ENCODE results near the gene UNC5C.

UNC5C gene

GRCh38 chr4:95585016-95585695 lies 36.4 kb upstream of the UNC5C start:
- CTCF ChIA-PET = no interaction called here
- H3K4me3 ChIP-seq (ENCODE audit: low read depth, low read length) = no peak overlapping the region
- no peaks in the 10 kb centered on the region for H3K9me3 ChIP-seq (ENCODE audit: control insufficient read depth, insufficient read depth, low read depth, low read length)
- POLR2A ChIA-PET = no interaction called here
- no peaks in the 10 kb centered on the region for H3K4me1 ChIP-seq (ENCODE audit: control insufficient read depth, insufficient read depth, low read length)
- H3K36me3 ChIP-seq (ENCODE audit: control insufficient read depth in 2 of 2, insufficient read depth in 1 of 2, low read length in 2 of 2) = no peaks in the 10 kb centered on the region
- no peak overlapping the region for H3K27ac ChIP-seq (ENCODE audit: extremely low read depth, low read depth, low read length)
- TF ChIP-seq ZNF23 (tag by site-specific recombination; IDR thresholded peaks at IDR 0.05; ENCODE audit: borderline replicate concordance) (no peak), ZNF623 (tag by site-specific recombination; IDR thresholded peaks at IDR 0.05) (no peak), ZNF664 (tag by site-specific recombination; IDR thresholded peaks at IDR 0.05) (no peak), ZNF701 (tag by site-specific recombination; IDR thresholded peaks at IDR 0.05) (no peak), ZNF132 (tag by site-specific recombination; IDR thresholded peaks at IDR 0.05; ENCODE audit: borderline replicate concordance) (no peak), SP7 (tag by site-specific recombination; IDR thresholded peaks at IDR 0.05) (no peak), GLI4 (tag by site-specific recombination; IDR thresholded peaks at IDR 0.05) (no peak), MZF1 (tag by site-specific recombination; IDR thresholded peaks at IDR 0.05; ENCODE audit: borderline replicate concordance) (no peak), HOXC10 (CRISPR knock-in tag; IDR thresholded peaks at IDR 0.05) (no peak), YY2 (tag by site-specific recombination; IDR thresholded peaks at IDR 0.05) (no peak), ZNF529 (tag by site-specific recombination; IDR thresholded peaks at IDR 0.05; ENCODE audit: insufficient replicate concordance) (no peak), ZNF114 (tag by site-specific recombination; IDR thresholded peaks at IDR 0.05) (no peak), ZNF19 (tag by site-specific recombination; IDR thresholded peaks at IDR 0.05; ENCODE audit: low read depth) (no peak), ZNF202 (tag by site-specific recombination; IDR thresholded peaks at IDR 0.05; ENCODE audit: borderline replicate concordance) (no peak), ZNF394 (tag by site-specific recombination; IDR thresholded peaks at IDR 0.05; ENCODE audit: borderline replicate concordance) (no peak), ZNF785 (tag by site-specific recombination; IDR thresholded peaks at IDR 0.05) (no peak), ZNF26 (tag by site-specific recombination; IDR thresholded peaks at IDR 0.05) (no peak), ZNF776 (tag by site-specific recombination; IDR thresholded peaks at IDR 0.05; ENCODE audit: borderline replicate concordance) (no peak)
- TF ChIP-seq, protein P1, sequence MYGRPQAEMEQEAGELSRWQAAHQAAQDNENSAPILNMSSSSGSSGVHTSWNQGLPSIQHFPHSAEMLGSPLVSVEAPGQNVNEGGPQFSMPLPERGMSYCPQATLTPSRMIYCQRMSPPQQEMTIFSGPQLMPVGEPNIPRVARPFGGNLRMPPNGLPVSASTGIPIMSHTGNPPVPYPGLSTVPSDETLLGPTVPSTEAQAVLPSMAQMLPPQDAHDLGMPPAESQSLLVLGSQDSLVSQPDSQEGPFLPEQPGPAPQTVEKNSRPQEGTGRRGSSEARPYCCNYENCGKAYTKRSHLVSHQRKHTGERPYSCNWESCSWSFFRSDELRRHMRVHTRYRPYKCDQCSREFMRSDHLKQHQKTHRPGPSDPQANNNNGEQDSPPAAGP (tag by site-specific recombination; IDR thresholded peaks at IDR 0.05) = no peak

DNA sequence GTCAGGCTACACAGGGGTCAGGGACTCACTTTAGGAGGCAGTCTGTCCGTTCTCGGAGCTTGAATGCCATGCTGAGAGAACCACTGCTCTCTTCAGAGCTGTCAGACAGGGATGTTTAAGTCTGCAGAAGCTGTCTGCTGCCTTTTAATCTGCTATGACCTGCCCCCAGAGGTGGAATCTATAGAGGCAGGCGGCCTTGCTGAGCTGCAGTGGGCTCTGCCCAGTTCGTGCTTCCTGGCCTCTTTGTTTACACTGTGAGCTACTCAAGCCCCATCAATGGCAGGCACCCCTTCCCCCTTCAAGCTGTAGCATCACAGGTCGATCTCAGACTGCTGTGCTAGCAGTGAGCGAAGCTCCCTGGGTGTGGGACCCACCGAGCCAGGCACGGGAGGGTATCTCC lies 31.5 kb upstream of the UNC5C start:
- H3K4me3 ChIP-seq (ENCODE audit: low read depth, low read length) = no peak overlapping the region
- H3K36me3 ChIP-seq (ENCODE audit: control insufficient read depth in 2 of 2, insufficient read depth in 1 of 2, low read length in 2 of 2) = no peaks in the 10 kb centered on the region
- TF ChIP-seq, protein P2, sequence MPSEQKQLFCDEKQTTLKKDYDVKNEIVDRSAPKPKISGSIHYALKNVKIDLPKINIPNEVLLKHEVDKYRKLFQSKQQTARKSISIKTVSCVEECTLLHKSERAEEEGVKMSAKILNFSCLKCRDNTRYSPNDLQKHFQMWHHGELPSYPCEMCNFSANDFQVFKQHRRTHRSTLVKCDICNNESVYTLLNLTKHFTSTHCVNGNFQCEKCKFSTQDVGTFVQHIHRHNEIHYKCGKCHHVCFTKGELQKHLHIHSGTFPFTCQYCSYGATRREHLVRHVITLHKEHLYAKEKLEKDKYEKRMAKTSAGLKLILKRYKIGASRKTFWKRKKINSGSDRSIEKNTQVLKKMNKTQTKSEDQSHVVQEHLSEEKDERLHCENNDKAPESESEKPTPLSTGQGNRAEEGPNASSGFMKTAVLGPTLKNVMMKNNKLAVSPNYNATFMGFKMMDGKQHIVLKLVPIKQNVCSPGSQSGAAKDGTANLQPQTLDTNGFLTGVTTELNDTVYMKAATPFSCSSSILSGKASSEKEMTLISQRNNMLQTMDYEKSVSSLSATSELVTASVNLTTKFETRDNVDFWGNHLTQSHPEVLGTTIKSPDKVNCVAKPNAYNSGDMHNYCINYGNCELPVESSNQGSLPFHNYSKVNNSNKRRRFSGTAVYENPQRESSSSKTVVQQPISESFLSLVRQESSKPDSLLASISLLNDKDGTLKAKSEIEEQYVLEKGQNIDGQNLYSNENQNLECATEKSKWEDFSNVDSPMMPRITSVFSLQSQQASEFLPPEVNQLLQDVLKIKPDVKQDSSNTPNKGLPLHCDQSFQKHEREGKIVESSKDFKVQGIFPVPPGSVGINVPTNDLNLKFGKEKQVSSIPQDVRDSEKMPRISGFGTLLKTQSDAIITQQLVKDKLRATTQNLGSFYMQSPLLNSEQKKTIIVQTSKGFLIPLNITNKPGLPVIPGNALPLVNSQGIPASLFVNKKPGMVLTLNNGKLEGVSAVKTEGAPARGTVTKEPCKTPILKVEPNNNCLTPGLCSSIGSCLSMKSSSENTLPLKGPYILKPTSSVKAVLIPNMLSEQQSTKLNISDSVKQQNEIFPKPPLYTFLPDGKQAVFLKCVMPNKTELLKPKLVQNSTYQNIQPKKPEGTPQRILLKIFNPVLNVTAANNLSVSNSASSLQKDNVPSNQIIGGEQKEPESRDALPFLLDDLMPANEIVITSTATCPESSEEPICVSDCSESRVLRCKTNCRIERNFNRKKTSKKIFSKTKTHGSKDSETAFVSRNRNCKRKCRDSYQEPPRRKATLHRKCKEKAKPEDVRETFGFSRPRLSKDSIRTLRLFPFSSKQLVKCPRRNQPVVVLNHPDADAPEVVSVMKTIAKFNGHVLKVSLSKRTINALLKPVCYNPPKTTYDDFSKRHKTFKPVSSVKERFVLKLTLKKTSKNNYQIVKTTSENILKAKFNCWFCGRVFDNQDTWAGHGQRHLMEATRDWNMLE (tag by site-specific recombination; conservative IDR thresholded peaks at IDR 0.05; ENCODE audit: low read depth) = no peak
- TF ChIP-seq PATZ1 (tag by site-specific recombination; IDR thresholded peaks at IDR 0.05) = no peak
- no peaks in the 10 kb centered on the region for H3K9me3 ChIP-seq (ENCODE audit: control insufficient read depth, insufficient read depth, low read depth, low read length)
- H3K27ac ChIP-seq (ENCODE audit: extremely low read depth, low read depth, low read length) = no peak overlapping the region
- no peaks in the 10 kb centered on the region for H3K4me1 ChIP-seq (ENCODE audit: control insufficient read depth, insufficient read depth, low read length)
- ChIA-PET POLR2A (no interaction called here), CTCF (no interaction called here)

Data from HEK293 (cell line).